RWPE1 (cell line): ENCODE results near the gene GLS2.
"Not testable (repeated sequence)": the region's sequence is repeated elsewhere in the genome, so short reads cannot be mapped to it uniquely, and the experiment has no call there.

Experiments used
- CTCF ChIA-PET: fragments of 350-600 bp; sonication (Branson Sonifier 250); formaldehyde crosslinking; extraction: SDS; loops from one replicate; lab custom pipeline; 2021; lab: Yijun Ruan, JAX
- POLR2A ChIA-PET: fragments of 400-600 bp; formaldehyde crosslinking; extraction: SDS; loops from one replicate; lab custom pipeline; 2020; ENCODE audit warnings: antibody characterized with exemption; ENCODE audit not compliant: low non-redundant PET; lab: Yijun Ruan, JAX
- DNase-seq: peaks from one replicate; pipeline ENCODE4 v3.0.0; 2012; ENCODE audit warnings: low spot score
- H3K27ac ChIP-seq: fragments of 450-650 bp; 2 replicates; pipeline ENCODE4 v1.5.1; 2017
- CTCF ChIP-seq: fragments of 450-650 bp; conservative IDR thresholded peaks from 2 replicates; pipeline ENCODE4 v1.5.1; 2017; ENCODE audit warnings: low read depth, mild to moderate bottlenecking

The GLS2 gene

GRCh38 chr12:56448860-56449621 lies 38.9 kb downstream of the GLS2 start, which contains the start of gene TIMELESS:
TSS of gene TIMELESS (minus strand) at chr12:56449426. CDS start at chr12:56434170, 15,256 bp downstream.
- DNase-seq: peak; percentile 98
- TF ChIP-seq CTCF: no peak
- peak within 1 kb of the TSS; percentile 97 for H3K27ac ChIP-seq
- POLR2A ChIA-PET: interaction anchor here (0.6 to 1.0 kb wide), 4 partner anchors 12 to 128 kb away, joined by 3 to 6 read pairs (median 5); partner anchors contain the start of gene STAT2
- CTCF ChIA-PET: interaction anchor here (0.6 kb wide), 1 partner anchor 11 kb away, joined by 3 read pairs; no protein-coding TSS in a partner anchor

GRCh38 chr12:56443208-56443607 lies 44.8 kb downstream of the GLS2 start:
- H3K27ac ChIP-seq, POLR2A ChIA-PET, DNase-seq, CTCF ChIA-PET: not testable (repeated sequence)

GRCh38 chr12:56437430-56438176 lies 50.4 kb downstream of the GLS2 start:
- ChIA-PET CTCF (interaction anchor here (0.6 kb wide), 1 partner anchor 11 kb away, joined by 3 read pairs; the partner anchor contains the start of gene TIMELESS), POLR2A (no interaction called here)
- DNase-seq: no peak
- TF ChIP-seq CTCF: no peak
- H3K27ac ChIP-seq: no peak overlapping the region; the same call in 1 of the 2 replicates

- DNase-seq: no peak
- H3K27ac ChIP-seq: no peak overlapping the region
- ChIA-PET POLR2A (no interaction called here), CTCF (interaction anchor here (0.6 kb wide), 1 partner anchor 68 kb away, joined by 5 read pairs; no protein-coding TSS in a partner anchor)
- TF ChIP-seq CTCF: no peak
Observed at GRCh38 chr12:56434828-56435227, 53.1 kb downstream of the GLS2 start.

- no peak for DNase-seq
- no peak for TF ChIP-seq CTCF
- no peak overlapping the region for H3K27ac ChIP-seq
- ChIA-PET CTCF (no interaction called here), POLR2A (no interaction called here)
Observed at GRCh38 chr12:56431850-56432249, 56.1 kb downstream of the GLS2 start.

GRCh38 chr12:56431288-56431687 lies 56.7 kb downstream of the GLS2 start:
- CTCF ChIA-PET: no interaction called here
- DNase-seq: no peak
- TF ChIP-seq CTCF: no peak
- POLR2A ChIA-PET: no interaction called here
- H3K27ac ChIP-seq: no peak overlapping the region
